HG03442 (cell line): ENCODE data around the gene PRKCA.

Source experiments
- ATAC-seq: cut with Tn5 transposase; IDR thresholded peaks from one replicate; pipeline ENCODE4 v1.9.1; 2021; ENCODE audit warnings: mild to moderate bottlenecking, moderate library complexity; ENCODE audit not compliant: unreplicated experiment

Gene PRKCA

DNA sequence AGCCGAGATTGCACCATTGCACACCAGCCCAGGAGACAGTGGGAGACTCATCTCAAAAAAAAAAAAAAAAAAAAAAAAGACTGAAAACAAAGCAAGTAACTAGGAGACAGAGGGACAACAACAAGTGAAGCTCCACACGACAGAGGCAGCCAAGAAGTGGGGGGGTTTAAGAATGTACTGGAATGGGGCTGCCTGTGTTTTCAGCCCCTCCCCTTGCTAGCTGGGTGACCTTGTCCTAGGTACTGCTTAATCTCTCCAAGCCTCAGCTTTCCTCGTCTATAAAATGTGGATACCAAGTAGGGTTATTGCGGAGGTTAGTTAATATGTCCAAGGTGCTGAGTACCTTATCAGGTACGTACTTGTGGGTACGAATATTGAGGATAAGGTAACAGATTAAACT is 368.7 kb downstream of the PRKCA start:
- no peak for ATAC-seq

DNA sequence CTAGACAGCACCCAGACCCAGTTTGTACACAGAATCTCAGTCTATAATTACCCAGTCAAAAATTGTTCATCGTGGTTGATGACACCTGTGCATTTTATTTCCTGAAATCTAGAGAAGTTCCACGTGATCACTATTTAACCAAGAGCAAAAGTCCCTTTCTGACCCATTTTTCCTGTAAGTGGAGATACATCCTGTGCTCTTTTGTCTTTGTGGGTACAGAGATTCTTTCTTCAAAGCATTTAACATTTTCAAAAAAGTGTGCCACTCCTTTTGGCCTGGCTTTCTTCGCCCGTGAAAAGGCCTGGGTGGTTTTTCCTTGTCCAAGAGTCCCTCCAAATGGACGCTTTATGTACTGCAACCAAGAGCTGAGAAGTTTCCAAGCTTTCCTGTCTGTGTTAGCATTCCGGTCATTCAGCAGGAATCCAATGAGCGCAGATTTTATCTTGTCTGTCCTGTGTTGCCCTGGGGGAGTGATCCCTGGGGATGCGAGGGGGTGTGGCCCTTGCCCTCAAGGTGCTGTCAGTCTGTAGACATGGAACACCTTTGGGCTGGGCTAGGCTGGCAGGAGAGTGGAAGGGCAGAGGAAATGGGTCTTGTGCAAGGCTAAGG is 371.4 kb downstream of the PRKCA start:
- no peak for ATAC-seq

DNA sequence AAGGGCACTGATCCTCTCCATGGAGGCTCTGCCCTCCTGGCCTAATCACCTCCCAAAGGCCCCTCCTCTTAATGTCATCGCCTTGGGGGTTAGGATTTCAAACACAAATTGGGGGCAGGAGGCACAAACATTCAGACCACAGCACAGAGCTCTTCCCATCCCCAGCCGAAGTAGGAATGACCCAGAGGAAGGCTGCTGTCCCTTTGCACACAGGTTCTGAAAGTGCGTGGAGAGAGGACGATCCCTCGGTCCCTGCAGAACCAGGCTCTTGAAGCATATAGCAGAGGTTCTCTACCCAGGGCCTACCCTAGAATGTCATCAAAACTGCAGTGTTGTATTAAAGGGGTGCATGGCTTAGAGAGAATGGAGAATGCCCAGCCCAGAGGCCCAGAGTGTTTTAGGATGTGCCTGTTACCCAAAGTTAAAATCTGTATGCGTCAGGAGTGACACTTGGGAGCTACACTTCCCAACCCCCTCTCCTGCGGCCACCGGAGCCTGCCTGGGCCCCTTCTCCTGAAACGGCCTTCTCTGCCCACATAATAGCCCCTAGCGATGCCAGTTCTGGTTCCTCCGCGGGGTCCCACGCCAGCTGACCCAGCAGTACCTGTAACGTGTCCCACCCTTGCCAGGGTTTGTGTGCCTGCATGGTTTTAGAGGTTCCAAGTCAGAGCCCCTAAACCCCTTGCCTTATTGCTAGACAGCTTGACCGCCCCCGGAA is 373.0 kb downstream of the PRKCA start:
- ATAC-seq = no peak

DNA sequence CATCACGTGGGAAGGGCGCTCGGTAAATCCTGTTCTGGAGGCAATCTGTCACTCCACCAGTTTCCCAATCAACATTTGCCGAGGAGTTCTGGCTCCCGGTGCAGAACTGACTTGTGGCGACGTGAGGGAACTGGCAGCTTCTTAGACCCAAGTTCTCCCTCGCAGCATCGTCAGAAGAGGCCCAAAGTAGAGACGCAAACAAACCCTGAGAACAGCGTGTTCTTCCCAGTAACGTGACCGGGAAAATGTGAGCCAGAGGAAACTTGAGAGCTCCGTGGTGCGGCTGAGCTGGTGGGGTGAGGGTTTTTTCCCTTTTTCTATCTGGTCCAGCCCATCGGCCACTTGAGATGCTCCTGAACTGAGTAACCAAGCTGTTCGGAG is 373.6 kb downstream of the PRKCA start:
- no peak for ATAC-seq

DNA sequence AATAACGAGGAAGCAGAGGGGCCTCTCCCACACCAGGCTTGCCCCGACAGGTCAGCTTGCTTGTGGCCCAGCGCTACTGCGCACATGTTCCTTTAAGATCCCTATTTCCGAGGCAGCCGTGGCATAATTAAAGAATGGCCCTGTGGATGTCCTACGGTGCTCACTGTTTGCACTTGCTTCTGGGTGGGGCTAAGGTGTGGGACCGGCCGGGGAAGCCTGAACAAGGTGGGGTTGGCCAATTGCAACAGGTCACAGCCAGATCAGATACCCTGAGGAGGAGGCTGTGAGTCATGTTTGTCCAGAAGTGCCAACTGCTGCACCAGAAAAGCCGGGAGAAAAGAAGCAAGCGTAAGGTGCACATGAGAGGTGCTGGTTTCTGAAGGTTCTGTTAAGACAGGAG is 374.0 kb downstream of the PRKCA start:
- no peak for ATAC-seq

DNA sequence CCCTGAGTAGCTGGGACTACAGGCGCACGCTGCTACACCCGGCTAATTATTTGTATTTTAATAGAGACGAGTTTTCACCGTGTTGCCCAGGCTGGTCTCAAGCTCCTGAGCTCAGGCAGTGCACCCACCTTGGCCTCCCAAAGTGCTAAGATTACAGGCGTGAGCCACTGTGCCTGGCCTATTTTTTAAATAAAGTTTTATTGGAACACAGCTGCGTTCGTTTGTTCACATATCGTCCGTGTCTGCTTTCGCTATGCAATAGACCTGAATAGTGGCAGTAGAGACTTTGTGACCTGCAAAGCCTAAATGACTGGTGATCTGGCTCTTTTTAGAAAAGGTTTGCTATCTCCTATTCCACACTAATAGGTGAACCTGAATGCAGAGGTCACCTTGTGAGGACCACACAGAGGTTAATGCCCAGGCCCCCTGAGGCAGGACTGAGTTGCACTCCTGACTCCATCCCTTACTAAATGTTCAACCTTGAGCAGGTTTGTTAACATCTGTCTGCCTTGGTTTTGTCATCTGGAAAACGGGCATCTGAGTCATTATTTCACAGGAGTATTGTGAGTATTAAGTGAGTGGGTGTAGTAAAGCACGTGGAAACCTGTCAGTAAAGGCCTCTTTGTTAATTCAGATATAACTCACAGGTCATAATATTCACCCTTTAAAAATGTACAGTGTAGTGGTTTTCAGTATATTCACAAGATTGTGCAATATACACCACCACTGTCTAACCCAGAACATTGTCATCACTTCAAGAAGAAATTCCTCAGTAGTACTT is 375.0 kb downstream of the PRKCA start:
- ATAC-seq = no peak

DNA sequence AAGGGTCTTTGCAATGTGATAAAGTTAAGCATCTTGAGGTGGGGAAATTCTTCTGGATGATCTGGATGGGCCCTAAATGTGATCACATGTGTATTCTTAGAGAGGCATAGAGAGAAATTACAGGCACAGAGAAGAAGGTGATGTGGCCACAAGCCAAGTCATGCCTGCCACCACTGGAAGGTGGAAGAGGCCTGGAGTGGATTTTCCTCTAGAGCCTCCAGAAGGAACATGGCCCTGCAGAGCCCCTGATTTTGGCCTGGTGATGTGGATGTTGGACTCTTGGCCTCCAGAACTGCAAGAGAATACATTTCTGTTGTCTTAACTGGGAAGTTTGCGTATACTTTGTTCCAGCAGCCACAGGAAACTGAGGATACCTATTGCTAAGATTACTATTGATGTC is 375.6 kb downstream of the PRKCA start:
- ATAC-seq = no peak

DNA sequence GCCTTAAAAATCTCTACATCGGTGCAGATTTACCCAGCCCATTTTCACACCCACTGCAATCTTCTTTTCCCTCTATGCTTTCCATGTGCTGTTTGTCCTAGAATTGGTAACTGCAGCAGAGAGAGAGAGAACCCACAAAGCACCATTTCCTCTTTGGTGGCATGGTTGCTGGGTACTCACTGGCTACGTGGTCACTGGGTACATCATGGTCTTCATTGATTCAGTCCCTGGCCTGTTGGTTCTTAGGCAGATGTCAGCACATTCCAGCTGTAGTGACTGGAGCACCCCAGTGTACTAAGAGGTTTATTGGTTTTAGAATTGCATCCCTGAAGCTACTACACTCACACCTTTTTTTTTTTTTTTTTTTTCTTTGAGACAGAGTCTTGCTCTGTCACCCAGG is 376.4 kb downstream of the PRKCA start:
- ATAC-seq = no peak

DNA sequence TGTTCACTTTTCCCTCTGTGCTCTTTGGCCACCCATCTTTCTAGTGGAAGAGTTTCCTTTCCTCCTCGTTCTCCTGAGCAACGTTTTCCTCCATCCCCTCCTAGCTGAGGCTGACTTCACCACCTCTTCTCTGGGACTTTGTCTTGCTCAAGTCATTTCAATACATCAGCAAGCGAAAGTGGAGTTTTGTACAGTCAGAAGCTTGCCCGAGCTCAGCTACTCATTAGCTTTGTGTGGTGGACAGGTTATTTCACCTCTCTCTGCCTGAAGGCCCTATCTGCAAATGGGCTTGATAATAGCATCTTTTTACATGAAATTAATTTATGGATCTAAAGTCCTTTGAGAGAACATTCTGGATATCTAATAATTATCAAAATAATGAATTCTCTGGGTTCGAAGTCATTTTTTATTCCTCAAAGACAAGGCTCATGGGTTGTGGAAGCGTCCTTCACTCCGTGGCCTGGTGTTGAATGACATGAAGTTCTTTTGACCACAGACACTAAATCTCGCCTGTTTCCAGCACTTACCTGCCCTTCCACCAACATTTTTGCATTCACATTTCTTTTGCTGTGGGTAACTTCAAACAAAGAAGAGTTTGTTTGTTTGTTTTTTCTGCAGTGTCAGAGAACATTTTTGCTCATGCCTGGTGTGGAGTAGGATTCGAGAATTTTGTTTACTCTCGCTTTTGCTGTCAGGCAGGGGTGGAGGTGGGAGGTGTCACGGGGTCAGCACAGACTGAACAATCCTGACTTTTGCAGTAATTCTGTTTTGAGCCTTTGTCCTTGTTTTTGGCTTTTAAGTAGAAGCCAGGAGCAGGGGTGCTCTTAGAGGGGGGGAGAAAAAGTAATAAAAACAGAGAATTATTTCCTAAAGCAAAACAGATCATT is 377.5 kb downstream of the PRKCA start:
- no peak for ATAC-seq

DNA sequence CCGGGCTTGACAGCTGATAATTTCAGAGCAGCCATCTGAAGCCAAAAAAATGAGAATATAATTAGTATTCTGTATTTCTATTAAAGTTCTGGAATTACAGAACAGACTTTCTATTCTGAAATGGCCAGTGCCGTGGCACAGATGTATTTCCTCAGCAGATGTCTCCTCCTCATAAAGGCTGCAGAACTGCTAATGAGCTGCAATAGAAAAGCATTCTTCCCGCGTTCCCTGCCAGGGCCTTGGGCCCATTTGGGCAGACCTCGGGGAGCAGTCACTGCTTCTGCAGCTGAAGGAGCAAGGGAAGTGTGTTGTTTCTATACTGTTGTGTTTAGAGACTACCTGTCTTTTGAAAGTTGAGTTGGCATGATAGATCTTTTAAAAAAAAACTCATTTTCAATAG is 379.9 kb downstream of the PRKCA start:
- ATAC-seq = no peak

DNA sequence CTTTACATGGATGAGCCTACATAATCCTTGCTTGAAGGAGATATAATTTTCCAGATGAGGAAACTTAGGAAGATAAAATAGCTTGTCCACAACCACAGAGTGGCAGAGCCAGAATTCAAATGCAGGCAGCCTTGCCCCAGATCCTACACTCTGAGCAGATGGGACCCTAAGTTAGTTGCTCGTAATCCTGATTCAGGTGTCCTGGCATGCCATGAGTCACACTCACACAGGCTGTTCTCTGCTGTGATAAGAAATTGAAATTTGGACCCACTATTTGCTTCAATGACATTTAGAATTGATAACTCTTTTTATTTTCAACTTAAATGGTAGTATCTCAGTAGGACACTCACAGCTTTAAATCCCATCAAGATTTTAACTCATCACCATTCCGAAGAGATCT is 381.8 kb downstream of the PRKCA start:
- no peak for ATAC-seq

DNA sequence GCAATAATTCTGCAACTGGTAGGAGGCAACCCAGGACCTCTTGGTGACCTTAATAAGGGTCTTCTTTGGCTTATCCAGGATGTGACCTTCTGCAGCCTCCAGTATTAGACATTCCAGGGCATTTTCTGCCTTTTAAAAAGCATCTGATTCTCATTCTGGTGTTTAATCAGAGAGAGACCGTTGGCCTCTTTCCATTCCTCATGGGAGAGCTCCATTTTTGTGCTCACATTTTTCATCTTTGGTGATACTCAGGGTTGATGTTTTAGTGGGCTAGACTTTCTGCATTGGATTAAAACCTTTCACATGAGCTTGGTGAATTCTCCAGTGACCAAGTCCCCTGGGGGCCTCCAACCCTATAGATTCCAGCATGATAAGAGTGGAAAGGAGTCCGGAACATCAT is 382.3 kb downstream of the PRKCA start:
- ATAC-seq = no peak

DNA sequence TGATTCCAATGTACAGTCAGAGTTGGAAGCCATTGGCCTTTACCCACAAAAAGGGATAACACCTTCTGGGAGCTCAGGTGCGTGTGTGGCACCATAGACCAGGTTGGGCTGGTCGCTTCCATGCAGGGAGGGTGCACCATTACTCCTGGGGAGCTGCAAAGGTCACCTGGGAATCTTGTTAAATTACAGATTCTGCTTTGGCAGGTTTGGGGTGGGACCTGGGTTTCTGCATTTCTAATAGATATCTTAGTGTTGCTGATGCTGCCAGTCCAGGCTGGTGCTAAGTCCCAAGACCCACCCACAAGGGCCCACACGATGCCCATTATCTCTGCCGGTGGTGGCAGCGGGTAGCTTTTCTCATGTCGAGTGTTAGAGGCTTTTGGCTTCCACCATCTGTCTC is 384.2 kb downstream of the PRKCA start:
- no peak for ATAC-seq

DNA sequence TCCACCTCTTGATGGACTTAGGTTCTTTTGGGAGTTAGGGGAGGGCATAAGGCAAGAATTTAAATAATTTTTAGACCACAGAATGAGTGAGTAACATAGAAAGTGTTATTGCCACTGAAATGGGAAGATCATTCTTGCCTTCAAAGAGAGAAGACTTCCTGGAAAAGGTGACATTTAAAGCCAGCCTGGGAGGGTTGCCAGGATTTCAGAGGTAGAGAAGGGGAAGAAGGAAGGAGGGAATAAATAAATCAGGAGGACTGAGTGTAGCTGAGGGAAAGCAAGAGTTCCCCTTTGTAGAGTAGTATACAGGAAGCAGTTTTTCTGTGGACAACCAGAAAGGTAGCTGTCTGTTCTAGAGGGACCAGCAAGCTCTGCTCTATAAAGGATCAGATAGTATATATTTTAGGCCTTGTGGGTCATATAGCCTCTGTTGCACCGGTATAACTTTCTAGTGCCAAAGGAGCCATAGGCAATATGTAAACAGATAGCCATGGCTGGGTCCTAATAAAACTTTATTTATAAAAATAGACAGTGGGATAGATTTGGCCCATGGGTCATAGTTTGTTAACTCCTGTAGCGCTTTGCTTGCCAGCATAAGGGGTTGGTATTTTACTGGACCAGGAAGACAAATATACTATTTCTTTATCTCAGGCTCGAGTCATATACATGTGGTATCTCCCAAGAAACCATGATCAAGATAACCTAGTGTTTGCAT is 385.3 kb downstream of the PRKCA start:
- no peak for ATAC-seq

DNA sequence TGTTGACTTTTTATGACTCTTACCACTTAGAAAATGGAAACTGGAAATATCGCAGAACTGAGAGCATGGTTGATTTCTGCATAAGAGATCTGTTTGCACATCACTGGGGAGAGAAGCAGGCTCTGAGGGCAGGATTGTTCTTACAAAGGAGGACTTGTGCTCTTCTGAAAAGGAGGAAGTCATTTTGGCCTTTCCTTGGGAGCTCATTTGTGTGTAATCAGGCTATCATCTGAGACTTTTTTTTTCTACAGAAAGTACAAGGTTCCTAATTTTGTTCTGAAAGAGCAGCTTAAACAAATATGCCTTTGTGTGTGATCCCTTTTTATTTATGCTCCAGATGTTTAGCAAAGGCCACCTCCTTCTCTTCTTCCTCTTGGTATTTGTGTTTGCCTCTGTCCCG is 386.8 kb downstream of the PRKCA start:
- no peak for ATAC-seq

DNA sequence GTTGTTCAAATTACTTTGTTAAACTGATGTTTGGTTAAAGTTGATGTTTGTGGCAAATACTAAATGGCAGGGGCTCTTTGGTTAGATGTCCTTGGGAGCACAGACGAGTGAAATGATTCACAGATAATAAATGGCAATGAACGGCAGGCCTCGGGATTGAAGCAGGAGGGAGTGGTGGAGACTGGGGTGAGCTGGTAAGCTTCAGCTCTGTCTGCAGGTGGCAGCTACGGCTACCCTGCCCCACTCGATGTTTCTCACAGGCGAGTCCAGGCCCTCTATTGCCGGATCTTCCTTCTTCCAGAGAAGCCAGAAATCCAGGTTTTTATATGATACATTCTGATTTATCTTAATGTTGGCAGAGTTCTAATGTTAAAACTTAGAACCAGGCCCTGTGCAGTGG is 387.8 kb downstream of the PRKCA start:
- no peak for ATAC-seq

DNA sequence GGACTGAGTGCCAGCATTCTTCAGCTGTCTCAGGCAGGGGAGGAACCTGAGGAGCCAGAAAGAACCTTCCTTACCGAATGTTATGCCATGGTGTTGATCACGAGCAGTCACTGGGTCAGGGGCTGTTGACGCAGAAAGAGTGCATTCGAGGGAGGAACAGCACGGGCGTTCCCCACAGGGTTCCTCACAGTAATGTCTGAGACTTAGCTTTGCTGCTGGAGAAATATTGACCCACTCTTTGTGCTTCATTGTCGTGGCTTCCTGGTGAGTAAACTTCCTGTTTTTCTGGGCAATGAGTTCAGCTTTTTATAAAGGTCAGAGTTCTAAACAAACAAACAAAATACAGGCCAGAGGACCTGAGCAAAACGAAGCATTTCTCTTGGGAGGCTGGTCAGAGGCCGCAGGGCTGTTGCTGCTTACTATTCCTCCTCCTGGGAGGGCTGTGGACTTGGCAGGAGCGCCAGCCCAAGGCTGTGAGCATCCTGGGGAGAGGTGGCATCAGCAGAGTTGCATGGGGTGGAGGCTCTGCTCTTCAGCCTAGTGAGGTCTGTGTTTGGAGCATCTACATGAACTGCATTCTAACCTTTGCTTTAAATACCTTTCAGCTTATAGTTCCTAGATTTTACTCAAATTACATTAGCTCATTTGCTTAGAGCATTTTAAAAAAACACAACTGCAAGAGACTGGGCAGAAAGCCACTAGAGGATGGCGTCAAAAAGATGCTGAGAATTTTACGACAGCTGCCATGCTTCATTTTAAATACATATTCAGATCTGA is 389.4 kb downstream of the PRKCA start:
- no peak for ATAC-seq

DNA sequence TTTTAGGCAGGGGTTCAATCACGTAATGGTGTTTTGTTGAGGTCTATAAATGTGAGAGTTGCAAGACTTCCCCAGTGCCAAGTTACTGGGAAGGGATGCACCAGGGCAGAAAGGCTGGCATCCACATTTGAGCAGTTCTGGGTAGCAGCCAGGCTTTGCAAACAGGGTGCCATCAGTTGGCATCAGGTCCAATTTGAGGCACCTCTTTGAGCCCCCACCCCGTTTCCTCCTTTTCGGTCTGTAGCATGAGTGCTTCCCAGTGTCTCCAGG is 389.9 kb downstream of the PRKCA start:
- no peak for ATAC-seq

DNA sequence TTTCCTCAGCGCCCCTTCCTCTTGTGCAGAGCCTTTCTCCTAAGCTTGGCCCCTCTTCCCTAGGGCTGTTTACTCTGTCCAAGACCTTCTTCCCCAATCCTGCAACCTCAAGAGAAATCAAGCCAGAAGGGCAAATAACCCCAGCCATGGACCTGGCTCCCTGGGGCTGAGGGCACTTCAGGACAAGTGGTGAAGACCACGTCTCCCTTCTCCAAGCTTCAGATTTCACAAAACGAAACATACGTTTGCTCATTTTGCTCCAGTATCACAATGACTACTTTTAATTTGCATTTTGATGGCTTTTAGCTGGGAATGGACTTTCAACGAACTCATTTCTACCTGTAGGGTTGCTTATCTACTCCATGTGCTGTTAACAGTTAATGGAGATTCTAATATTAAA is 392.7 kb downstream of the PRKCA start:
- ATAC-seq = no peak

DNA sequence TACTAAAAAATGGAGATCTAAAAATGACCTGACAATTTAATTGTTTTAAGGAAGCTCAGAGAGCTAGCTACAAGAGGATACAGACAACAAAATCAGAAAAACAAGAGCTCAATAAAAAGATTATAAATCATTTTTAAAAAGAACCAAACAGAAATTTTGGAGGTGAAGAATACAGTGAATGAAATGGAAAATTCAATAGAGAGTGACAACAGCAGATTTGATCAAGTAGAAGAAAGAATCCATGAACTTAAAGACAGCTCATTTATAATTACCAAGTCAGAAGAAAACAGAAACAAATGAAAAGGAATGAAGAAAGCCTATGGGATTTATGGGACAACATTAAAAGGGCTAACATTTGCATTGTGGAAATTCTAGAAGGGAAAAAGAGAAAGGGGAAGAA is 395.9 kb downstream of the PRKCA start:
- ATAC-seq = no peak
